ENCODE data around the gene RAD50. TPM values are rescaled to one million over a fixed set of nuclear protein-coding genes. Genes with fewer than 3 reads are reported as not detected.

The RAD50 gene
- total RNA-seq, 1 donor from 2014 or later, result 42.6 TPM

GRCh38 chr5:132656774-132657355 is 100.1 kb downstream of the RAD50 start:
- peaks cover 21% of the 10 kb centered on the region for H3K27me3 Mint-ChIP-seq
- intact Hi-C loops (cut with micrococcal nuclease), result loop anchor here (5.0 kb wide), 2 partner anchors 35 to 160 kb away; no protein-coding TSS in a partner anchor
- ChIA-PET CTCF (no interaction called here), POLR2A (no interaction called here)
- H3K4me3 Mint-ChIP-seq, result peak overlapping the region; percentile 11
- H3K27ac Mint-ChIP-seq, result no peak overlapping the region
- H3K9me3 Mint-ChIP-seq, result no peaks in the 10 kb centered on the region
- DNase-seq, result no peak
- no peak for TF ChIP-seq CTCF (IDR thresholded peaks at IDR 0.05)
- no peak for ATAC-seq (ENCODE audit: low read depth)
- peaks cover 20% of the 10 kb centered on the region for H3K4me1 Mint-ChIP-seq
- H3K36me3 Mint-ChIP-seq (ENCODE audit: low read depth), result no peaks in the 10 kb centered on the region

GRCh38 chr5:132657676-132658380 is 101.1 kb downstream of the RAD50 start, which contains the start of gene IL13:
Gene IL13 (plus strand): TSS chr5:132658173. CDS start chr5:132658187, 14 bp downstream.
- DNase-seq, result no peak
- POLR2A ChIA-PET, result no interaction called here
- CTCF ChIA-PET, result no interaction called here
- TF ChIP-seq CTCF (IDR thresholded peaks at IDR 0.05), result no peak
- intact Hi-C loops (cut with micrococcal nuclease), result loop anchor here (5.0 kb wide), 2 partner anchors 34 to 159 kb away; no protein-coding TSS in a partner anchor
- Mint-ChIP-seq H3K27ac (no peak within 1 kb of the TSS), H3K27me3 (peaks cover 21% of the 10 kb centered on the region), H3K9me3 (no peaks in the 10 kb centered on the region), H3K36me3 (ENCODE audit: low read depth) (no peaks in the 10 kb centered on the region), H3K4me1 (peaks cover 26% of the 10 kb centered on the region), H3K4me3 (no peak within 1 kb of the TSS)
- ATAC-seq (ENCODE audit: low read depth), result no peak

DNA sequence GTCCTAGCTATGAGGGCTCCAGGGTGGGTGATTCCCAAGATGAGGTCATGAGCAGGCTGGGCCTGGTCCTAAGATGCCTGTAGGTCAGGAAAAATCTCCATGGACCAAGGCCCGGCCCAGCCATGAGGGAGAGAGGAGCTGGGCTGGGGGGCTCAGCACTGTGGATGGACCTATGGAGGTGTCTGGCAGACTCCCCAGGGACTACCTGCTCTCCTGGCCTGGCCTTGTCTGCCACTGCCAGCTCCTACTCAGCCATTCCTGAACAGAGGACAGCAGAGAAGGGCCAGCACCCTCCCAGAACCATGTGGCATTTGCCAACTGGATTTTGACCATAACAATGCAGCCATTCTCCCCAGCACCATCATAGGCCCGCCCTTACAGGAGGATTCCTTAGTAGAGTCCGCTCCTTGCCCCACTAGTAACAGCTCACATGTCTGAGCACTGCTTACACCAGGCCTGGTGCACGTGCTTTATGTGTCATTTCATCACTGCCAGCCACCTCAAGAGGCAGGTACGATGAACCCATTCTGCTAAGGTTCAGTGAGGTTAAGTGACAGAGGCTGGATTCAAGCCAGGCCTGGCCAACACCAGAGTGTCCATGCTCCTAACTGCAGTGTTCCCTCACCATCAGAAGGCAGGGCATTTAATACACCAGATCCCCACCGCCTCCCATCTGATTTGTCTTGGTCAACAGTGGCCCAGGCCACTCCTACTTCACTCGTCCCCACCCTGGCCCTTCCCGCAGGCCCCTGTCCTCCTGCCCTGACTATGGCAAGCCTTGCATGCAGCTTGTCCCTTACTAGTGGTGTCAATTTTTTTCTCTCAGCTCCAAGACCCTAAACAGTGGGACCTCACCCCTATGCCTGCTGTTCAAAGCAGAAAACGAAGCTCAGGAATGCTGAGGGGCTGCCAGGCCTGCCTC is 101.9 kb downstream of the RAD50 start:
- no peak for ATAC-seq (ENCODE audit: low read depth)
- DNase-seq, result no peak
- Mint-ChIP-seq H3K4me3 (no peak overlapping the region), H3K9me3 (no peaks in the 10 kb centered on the region), H3K4me1 (peaks cover 33% of the 10 kb centered on the region), H3K36me3 (ENCODE audit: low read depth) (no peaks in the 10 kb centered on the region), H3K27me3 (peaks cover 21% of the 10 kb centered on the region), H3K27ac (no peak overlapping the region)
- POLR2A ChIA-PET, result no interaction called here
- CTCF ChIA-PET, result no interaction called here
- TF ChIP-seq CTCF (IDR thresholded peaks at IDR 0.05), result no peak
- intact Hi-C loops (cut with micrococcal nuclease), result loop anchor here (5.0 kb wide), 2 partner anchors 34 to 159 kb away; no protein-coding TSS in a partner anchor

DNA sequence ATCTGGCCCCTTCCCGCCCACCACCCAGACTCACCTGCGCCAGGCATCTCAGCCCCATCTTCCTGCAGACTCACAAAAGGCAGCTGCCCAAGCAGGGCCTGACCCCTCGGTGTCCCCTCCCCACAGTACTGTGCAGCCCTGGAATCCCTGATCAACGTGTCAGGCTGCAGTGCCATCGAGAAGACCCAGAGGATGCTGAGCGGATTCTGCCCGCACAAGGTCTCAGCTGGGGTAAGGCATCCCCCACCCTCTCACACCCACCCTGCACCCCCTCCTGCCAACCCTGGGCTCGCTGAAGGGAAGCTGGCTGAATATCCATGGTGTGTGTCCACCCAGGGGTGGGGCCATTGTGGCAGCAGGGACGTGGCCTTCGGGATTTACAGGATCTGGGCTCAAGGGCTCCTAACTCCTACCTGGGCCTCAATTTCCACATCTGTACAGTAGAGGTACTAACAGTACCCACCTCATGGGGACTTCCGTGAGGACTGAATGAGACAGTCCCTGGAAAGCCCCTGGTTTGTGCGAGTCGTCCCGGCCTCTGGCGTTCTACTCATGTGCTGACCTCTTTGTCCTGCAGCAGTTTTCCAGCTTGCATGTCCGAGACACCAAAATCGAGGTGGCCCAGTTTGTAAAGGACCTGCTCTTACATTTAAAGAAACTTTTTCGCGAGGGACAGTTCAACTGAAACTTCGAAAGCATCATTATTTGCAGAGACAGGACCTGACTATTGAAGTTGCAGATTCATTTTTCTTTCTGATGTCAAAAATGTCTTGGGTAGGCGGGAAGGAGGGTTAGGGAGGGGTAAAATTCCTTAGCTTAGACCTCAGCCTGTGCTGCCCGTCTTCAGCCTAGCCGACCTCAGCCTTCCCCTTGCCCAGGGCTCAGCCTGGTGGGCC is 103.1 kb downstream of the RAD50 start:
- H3K4me1 Mint-ChIP-seq, result peaks cover 38% of the 10 kb centered on the region
- CTCF ChIA-PET, result no interaction called here
- no peaks in the 10 kb centered on the region for H3K36me3 Mint-ChIP-seq (ENCODE audit: low read depth)
- no peaks in the 10 kb centered on the region for H3K9me3 Mint-ChIP-seq
- POLR2A ChIA-PET, result interaction anchor here (0.6 kb wide), 1 partner anchor 864 kb away, joined by 3 read pairs; no protein-coding TSS in a partner anchor
- DNase-seq (no peak), ATAC-seq (ENCODE audit: low read depth) (no peak)
- H3K27ac Mint-ChIP-seq, result no peak overlapping the region
- H3K27me3 Mint-ChIP-seq, result peaks cover 17% of the 10 kb centered on the region
- TF ChIP-seq CTCF (IDR thresholded peaks at IDR 0.05), result no peak
- H3K4me3 Mint-ChIP-seq, result no peak overlapping the region
- intact Hi-C loops (cut with micrococcal nuclease), result loop anchor here (5.0 kb wide), 2 partner anchors 32 to 157 kb away; no protein-coding TSS in a partner anchor

Data from activated B cell treated with CpG ODN at 0.5 μM for 24 hours (primary cell).